DMS153 (cell line): Measurements from ENCODE around the gene BMAL2.
A peak's percentile ranks its signal among the peaks of the same experiment; 100 is the strongest.

Experiments
- DNase-seq: peaks from one replicate; lab custom pipeline; 2025; lab: John Stamatoyannopoulos, UW

The BMAL2 gene

GRCh38 chr12:27332714-27333402 is at the start of gene BMAL2:
Gene BMAL2 (plus strand): TSS chr12:27332836. CDS start chr12:27333073, 237 bp downstream.
- no peak for DNase-seq

GRCh38 chr12:27284021-27284420 is 48.6 kb upstream of the BMAL2 start:
- no peak for DNase-seq

GRCh38 chr12:27284751-27285150 is 47.9 kb upstream of the BMAL2 start:
- no peak for DNase-seq

- DNase-seq: no peak
Observed at GRCh38 chr12:27285403-27285802, 47.2 kb upstream of the BMAL2 start.

GRCh38 chr12:27289414-27289813 is 43.2 kb upstream of the BMAL2 start:
- no peak for DNase-seq

- DNase-seq: peak; percentile 6
Observed at GRCh38 chr12:27290501-27291168, 42.0 kb upstream of the BMAL2 start.

- DNase-seq: no peak
Observed at GRCh38 chr12:27291862-27292261, 40.8 kb upstream of the BMAL2 start.

GRCh38 chr12:27292718-27293117 is 39.9 kb upstream of the BMAL2 start:
- DNase-seq: no peak

GRCh38 chr12:27293463-27293862 is 39.2 kb upstream of the BMAL2 start:
- no peak for DNase-seq

GRCh38 chr12:27296674-27297073 is 36.0 kb upstream of the BMAL2 start:
- DNase-seq: no peak

- no peak for DNase-seq
Observed at GRCh38 chr12:27297566-27297965, 35.1 kb upstream of the BMAL2 start.

GRCh38 chr12:27299102-27299501 is 33.5 kb upstream of the BMAL2 start:
- DNase-seq: no peak

GRCh38 chr12:27300226-27300625 is 32.4 kb upstream of the BMAL2 start:
- DNase-seq: no peak

- no peak for DNase-seq
Observed at GRCh38 chr12:27303139-27304111, 29.2 kb upstream of the BMAL2 start.

- no peak for DNase-seq
Observed at GRCh38 chr12:27304856-27305255, 27.8 kb upstream of the BMAL2 start.

- DNase-seq: no peak
Observed at GRCh38 chr12:27305673-27306456, 26.8 kb upstream of the BMAL2 start.

- no peak for DNase-seq
Observed at GRCh38 chr12:27309293-27309994, 23.2 kb upstream of the BMAL2 start.

GRCh38 chr12:27309995-27310315 is 22.7 kb upstream of the BMAL2 start:
- DNase-seq: no peak

GRCh38 chr12:27316947-27317346 is 15.7 kb upstream of the BMAL2 start:
- DNase-seq: no peak

GRCh38 chr12:27319409-27319808 is 13.2 kb upstream of the BMAL2 start:
- DNase-seq: no peak

- no peak for DNase-seq
Observed at GRCh38 chr12:27319848-27320247, 12.8 kb upstream of the BMAL2 start.
